ENCODE data around the gene ZBED4. TPM values are rescaled to one million over a fixed set of nuclear protein-coding genes. Genes with fewer than 3 reads are reported as not detected.
A peak's percentile ranks its signal among the peaks of the same experiment; 100 is the strongest.

Gene ZBED4
- total and polyA plus RNA-seq, 2 of the 13 experiments (the other 11 are each of a cell fraction or from before 2014, with no cell fraction given): 5.4 to 9.6 TPM

GRCh38 chr22:49937758-49938564, 84.3 kb downstream of the ZBED4 start (continued):
- TF ChIP-seq MBD4 (IDR thresholded peaks at IDR 0.05; ENCODE audit: borderline replicate concordance, low read length): no peak
- no peak for TF ChIP-seq STAG1 (CRISPR knock-in tag; IDR thresholded peaks at IDR 0.05)
- TF ChIP-seq MAZ (IDR thresholded peaks at IDR 0.05; ENCODE audit: borderline replicate concordance, low read depth, low read length): peak; percentile 21; the same call in 1 of the 2 replicates
- TF ChIP-seq MAZ (CRISPR knock-in tag; IDR thresholded peaks at IDR 0.05; ENCODE audit: low read depth): peak; percentile 85
- TF ChIP-seq MYNN (CRISPR knock-in tag; IDR thresholded peaks at IDR 0.05; ENCODE audit: low read depth): no peak
- TF ChIP-seq GABPB1 (CRISPR knock-in tag; IDR thresholded peaks at IDR 0.05): peak; percentile 92
- no peak for TF ChIP-seq CREBL2 (CRISPR knock-in tag; IDR thresholded peaks at IDR 0.05; ENCODE audit: borderline replicate concordance)
- no peak for TF ChIP-seq SETDB1 (CRISPR knock-in tag; IDR thresholded peaks at IDR 0.05; ENCODE audit: borderline replicate concordance)
- no peak for TF ChIP-seq HCFC1 (IDR thresholded peaks at IDR 0.05; ENCODE audit: low read depth, low read length)
- no peak for TF ChIP-seq ZNF740 (CRISPR knock-in tag; IDR thresholded peaks at IDR 0.05)
- peak; percentile 91 for TF ChIP-seq ZNF788 (CRISPR knock-in tag; IDR thresholded peaks at IDR 0.05; ENCODE audit: borderline replicate concordance)
- TF ChIP-seq, protein P1, sequence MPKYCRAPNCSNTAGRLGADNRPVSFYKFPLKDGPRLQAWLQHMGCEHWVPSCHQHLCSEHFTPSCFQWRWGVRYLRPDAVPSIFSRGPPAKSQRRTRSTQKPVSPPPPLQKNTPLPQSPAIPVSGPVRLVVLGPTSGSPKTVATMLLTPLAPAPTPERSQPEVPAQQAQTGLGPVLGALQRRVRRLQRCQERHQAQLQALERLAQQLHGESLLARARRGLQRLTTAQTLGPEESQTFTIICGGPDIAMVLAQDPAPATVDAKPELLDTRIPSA (CRISPR knock-in tag; IDR thresholded peaks at IDR 0.05; ENCODE audit: borderline replicate concordance): no peak
- no peak for TF ChIP-seq ZNF496 (CRISPR knock-in tag; IDR thresholded peaks at IDR 0.05; ENCODE audit: insufficient replicate concordance)
- TF ChIP-seq ZNF790 (CRISPR knock-in tag; IDR thresholded peaks at IDR 0.05; ENCODE audit: borderline replicate concordance): no peak
- no peak for TF ChIP-seq ZNF354B (CRISPR knock-in tag; IDR thresholded peaks at IDR 0.05)
- no peak; the same call in 1 of the 2 replicates for TF ChIP-seq ZNF232 (CRISPR knock-in tag; IDR thresholded peaks at IDR 0.05; ENCODE audit: borderline replicate concordance)
- TF ChIP-seq ZNF331 (CRISPR knock-in tag; IDR thresholded peaks at IDR 0.05): 0 out of 2 replicates have a peak, but pooled peaks have one; percentile 22
- TF ChIP-seq HHEX (CRISPR knock-in tag; IDR thresholded peaks at IDR 0.05): no peak
- TF ChIP-seq, protein P2, sequence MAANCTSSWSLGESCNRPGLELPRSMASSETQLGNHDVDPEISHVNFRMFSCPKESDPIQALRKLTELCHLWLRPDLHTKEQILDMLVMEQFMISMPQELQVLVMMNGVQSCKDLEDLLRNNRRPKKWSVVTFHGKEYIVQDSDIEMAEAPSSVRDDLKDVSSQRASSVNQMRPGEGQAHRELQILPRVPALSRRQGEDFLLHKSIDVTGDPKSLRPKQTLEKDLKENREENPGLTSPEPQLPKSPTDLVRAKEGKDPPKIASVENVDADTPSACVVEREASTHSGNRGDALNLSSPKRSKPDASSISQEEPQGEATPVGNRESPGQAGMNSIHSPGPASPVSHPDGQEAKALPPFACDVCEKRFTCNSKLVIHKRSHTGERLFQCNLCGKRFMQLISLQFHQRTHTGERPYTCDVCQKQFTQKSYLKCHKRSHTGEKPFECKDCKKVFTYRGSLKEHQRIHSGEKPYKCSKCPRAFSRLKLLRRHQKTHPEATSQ (CRISPR knock-in tag; IDR thresholded peaks at IDR 0.05; ENCODE audit: borderline replicate concordance): no peak
- TF ChIP-seq, protein P3, sequence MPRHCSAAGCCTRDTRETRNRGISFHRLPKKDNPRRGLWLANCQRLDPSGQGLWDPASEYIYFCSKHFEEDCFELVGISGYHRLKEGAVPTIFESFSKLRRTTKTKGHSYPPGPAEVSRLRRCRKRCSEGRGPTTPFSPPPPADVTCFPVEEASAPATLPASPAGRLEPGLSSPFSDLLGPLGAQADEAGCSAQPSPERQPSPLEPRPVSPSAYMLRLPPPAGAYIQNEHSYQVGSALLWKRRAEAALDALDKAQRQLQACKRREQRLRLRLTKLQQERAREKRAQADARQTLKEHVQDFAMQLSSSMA (CRISPR knock-in tag; IDR thresholded peaks at IDR 0.05): no peak
- TF ChIP-seq TEAD2 (CRISPR knock-in tag; IDR thresholded peaks at IDR 0.05): no peak
- TF ChIP-seq ZBTB34 (CRISPR knock-in tag; IDR thresholded peaks at IDR 0.05): no peak
- TF ChIP-seq SCMH1 (CRISPR knock-in tag; IDR thresholded peaks at IDR 0.05; ENCODE audit: borderline replicate concordance): no peak

Data from HepG2 (cell line).